Measurements from ENCODE around the gene RAB2B.

Gene RAB2B

DNA sequence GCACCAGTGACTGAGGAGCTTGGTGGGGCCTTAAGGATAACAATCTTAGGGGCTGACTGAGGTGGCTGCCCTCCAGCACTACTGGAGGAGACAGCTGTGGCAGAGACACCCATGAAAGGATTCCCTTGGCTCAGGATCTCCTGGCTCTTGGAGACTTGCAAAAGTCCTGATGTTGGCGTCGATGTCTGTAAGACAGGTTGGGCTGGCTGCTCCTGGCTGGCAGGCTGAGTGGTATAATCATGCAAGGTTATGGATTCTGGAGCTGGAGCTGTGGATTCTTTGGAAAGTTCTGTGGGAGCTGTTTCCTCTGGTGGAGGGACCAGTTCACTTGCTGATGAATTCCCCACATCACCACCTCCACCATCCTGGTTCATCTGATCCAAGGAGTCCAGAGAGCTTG, 45.6 kb downstream of the RAB2B start:
- Histone ChIP-seq H3K4me1 (ENCODE audit: control extremely low read depth in 1 of 4, control insufficient read depth in 4 of 4, insufficient read depth in 4 of 4, low read length in 3 of 4) (peaks cover 0 to 6% (median 4%) of the 10 kb centered on the region in 4 experiments), H3K9me3 (ENCODE audit: control extremely low read depth in 1 of 5, control insufficient read depth in 4 of 5, insufficient read depth in 2 of 5, low read depth in 1 of 5, low read length in 4 of 5) (no peaks in the 10 kb centered on the region), H3K36me3 (ENCODE audit: control insufficient read depth in 4 of 4, insufficient read depth in 4 of 4, low read length in 3 of 4) (peaks cover 13 to 57% (median 42%) of the 10 kb centered on the region in 4 experiments), H3K27me3 (replicated peaks in 2 of 5; ENCODE audit: control insufficient read depth in 4 of 5, insufficient read depth in 5 of 5, low read length in 4 of 5) (no peaks in the 10 kb centered on the region), H3K4me3 (ENCODE audit: control insufficient read depth in 1 of 7, extremely low read depth in 1 of 7, insufficient read depth in 4 of 7, low read depth in 2 of 7, low read length in 6 of 7) (no peak overlapping the region), H3K27ac (ENCODE audit: insufficient read depth in 1 of 2, low read depth in 1 of 2, low read length in 2 of 2, poor library complexity in 1 of 2, severe bottlenecking in 2 of 2) (no peak overlapping the region)
- 79% methylated on average over 2 of the region's 2 CpGs for WGBS (ENCODE audit: insufficient coverage)
- no peak for DNase-seq
- ChIA-PET CTCF (interaction anchor here (0.8 to 2.2 kb wide), 5 partner anchors 12 to 46 kb away, joined by 3 to 6 read pairs (median 3); partner anchors contain the start of gene SUPT16H), POLR2A (no interaction called here)

DNA sequence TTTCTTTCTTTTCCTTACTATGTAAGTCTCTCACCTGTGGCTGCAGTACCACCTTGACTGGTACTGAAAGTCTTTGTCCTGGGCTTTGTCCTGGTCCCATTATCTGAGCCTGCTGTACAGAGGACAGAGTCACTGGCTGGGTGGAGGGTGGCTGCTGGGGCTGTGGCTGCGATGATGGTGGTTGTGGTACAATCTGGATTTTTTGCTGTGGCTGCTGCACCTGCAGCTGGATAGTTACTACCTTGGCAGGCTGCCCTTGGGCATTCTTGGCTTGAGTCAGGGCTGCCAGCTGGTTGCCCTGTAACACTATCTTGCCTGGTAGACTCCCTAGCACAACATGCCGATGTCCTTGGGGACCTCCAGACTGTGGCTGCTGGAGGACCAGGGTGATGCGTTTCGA, 47.8 kb downstream of the RAB2B start:
- no peak overlapping the region for H3K27ac ChIP-seq (ENCODE audit: insufficient read depth in 1 of 2, low read depth in 1 of 2, low read length in 2 of 2, poor library complexity in 1 of 2, severe bottlenecking in 2 of 2)
- DNase-seq: no peak
- POLR2A ChIA-PET: no interaction called here
- H3K36me3 ChIP-seq (ENCODE audit: control insufficient read depth in 4 of 4, insufficient read depth in 4 of 4, low read length in 3 of 4): peaks cover 16 to 78% (median 54%) of the 10 kb centered on the region in 4 experiments
- no peaks in the 10 kb centered on the region for H3K4me1 ChIP-seq (ENCODE audit: control extremely low read depth in 1 of 4, control insufficient read depth in 4 of 4, insufficient read depth in 4 of 4, low read length in 3 of 4)
- no peaks in the 10 kb centered on the region for H3K27me3 ChIP-seq (replicated peaks in 2 of 5; ENCODE audit: control insufficient read depth in 4 of 5, insufficient read depth in 5 of 5, low read length in 4 of 5)
- H3K4me3 ChIP-seq (ENCODE audit: control insufficient read depth in 1 of 7, extremely low read depth in 1 of 7, insufficient read depth in 4 of 7, low read depth in 2 of 7, low read length in 6 of 7): no peak overlapping the region
- no peaks in the 10 kb centered on the region for H3K9me3 ChIP-seq (ENCODE audit: control extremely low read depth in 1 of 5, control insufficient read depth in 4 of 5, insufficient read depth in 2 of 5, low read depth in 1 of 5, low read length in 4 of 5)
- 100% methylated on average over 1 of the region's 4 CpGs for WGBS (ENCODE audit: insufficient coverage)
- CTCF ChIA-PET: interaction anchor here (0.8 to 2.2 kb wide), 3 partner anchors 12 to 44 kb away, joined by 3 to 6 read pairs (median 5); partner anchors contain the start of genes CHD8 and SUPT16H

DNA sequence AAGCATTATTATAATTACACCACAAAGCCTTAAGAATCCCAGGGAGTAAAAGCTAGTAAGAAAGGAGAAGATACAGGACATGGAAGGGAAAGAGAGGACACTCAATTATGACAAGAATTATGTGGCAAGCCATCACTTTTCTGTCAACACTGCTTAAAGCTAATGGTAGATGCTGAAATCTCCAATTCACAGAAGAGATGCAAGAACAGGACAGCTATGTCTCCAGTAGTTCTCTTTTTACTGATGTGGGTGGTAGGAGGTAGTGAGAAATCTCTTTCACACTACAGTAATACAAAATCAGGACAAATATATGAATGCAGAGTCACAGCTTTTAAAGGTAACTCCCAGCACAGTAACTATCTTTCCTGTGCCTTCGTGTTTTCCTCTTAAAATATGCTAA, 50.1 kb downstream of the RAB2B start:
- H3K36me3 ChIP-seq (ENCODE audit: control insufficient read depth in 4 of 4, insufficient read depth in 4 of 4, low read length in 3 of 4): peaks cover 16 to 94% (median 62%) of the 10 kb centered on the region in 4 experiments
- H3K9me3 ChIP-seq (ENCODE audit: control extremely low read depth in 1 of 5, control insufficient read depth in 4 of 5, insufficient read depth in 2 of 5, low read depth in 1 of 5, low read length in 4 of 5): no peaks in the 10 kb centered on the region
- H3K4me3 ChIP-seq (ENCODE audit: control insufficient read depth in 1 of 7, extremely low read depth in 1 of 7, insufficient read depth in 4 of 7, low read depth in 2 of 7, low read length in 6 of 7): no peak overlapping the region
- no peak overlapping the region for H3K27ac ChIP-seq (ENCODE audit: insufficient read depth in 1 of 2, low read depth in 1 of 2, low read length in 2 of 2, poor library complexity in 1 of 2, severe bottlenecking in 2 of 2)
- H3K4me1 ChIP-seq (ENCODE audit: control extremely low read depth in 1 of 4, control insufficient read depth in 4 of 4, insufficient read depth in 4 of 4, low read length in 3 of 4): no peaks in the 10 kb centered on the region
- no CpG with 5 or more reads among the region's 1 CpG for WGBS (ENCODE audit: insufficient coverage)
- ChIA-PET CTCF (no interaction called here), POLR2A (no interaction called here)
- no peaks in the 10 kb centered on the region for H3K27me3 ChIP-seq (replicated peaks in 2 of 5; ENCODE audit: control insufficient read depth in 4 of 5, insufficient read depth in 5 of 5, low read length in 4 of 5)
- no peak for DNase-seq

DNA sequence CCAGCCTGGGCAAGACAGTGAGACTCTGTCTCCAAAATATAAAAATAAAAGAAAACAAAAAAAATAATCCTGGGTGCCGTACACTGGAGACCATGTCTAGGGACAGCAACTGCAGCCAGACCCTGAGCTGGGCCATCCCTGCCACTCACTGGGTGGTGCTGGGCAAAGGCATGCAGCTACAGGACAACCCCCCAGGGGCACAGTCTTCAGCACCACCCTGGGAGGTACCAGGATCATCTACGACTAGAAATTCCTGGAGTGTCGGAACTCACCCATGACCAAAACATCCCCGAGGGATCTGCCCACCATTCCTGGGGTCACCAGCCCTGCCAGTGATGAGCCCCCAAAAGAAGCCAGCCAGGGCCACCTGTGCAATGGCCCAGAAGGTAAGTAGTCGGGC, 57.2 kb downstream of the RAB2B start:
- H3K36me3 ChIP-seq (ENCODE audit: control insufficient read depth in 4 of 4, insufficient read depth in 4 of 4, low read length in 3 of 4): peaks cover 14 to 78% (median 41%) of the 10 kb centered on the region in 4 experiments
- no peaks in the 10 kb centered on the region for H3K9me3 ChIP-seq (ENCODE audit: control extremely low read depth in 1 of 5, control insufficient read depth in 4 of 5, insufficient read depth in 2 of 5, low read depth in 1 of 5, low read length in 4 of 5)
- CTCF ChIA-PET: interaction anchor here (0.6 to 1.6 kb wide), 3 partner anchors 11 to 17 kb away, joined by 3 to 9 read pairs (median 4); no protein-coding TSS in a partner anchor
- no peaks in the 10 kb centered on the region for H3K4me1 ChIP-seq (ENCODE audit: control extremely low read depth in 1 of 4, control insufficient read depth in 4 of 4, insufficient read depth in 4 of 4, low read length in 3 of 4)
- no peak overlapping the region for H3K4me3 ChIP-seq (ENCODE audit: control insufficient read depth in 1 of 7, extremely low read depth in 1 of 7, insufficient read depth in 4 of 7, low read depth in 2 of 7, low read length in 6 of 7)
- 100% methylated on average over 5 of the region's 5 CpGs for WGBS (ENCODE audit: insufficient coverage)
- H3K27me3 ChIP-seq (replicated peaks in 2 of 5; ENCODE audit: control insufficient read depth in 4 of 5, insufficient read depth in 5 of 5, low read length in 4 of 5): no peaks in the 10 kb centered on the region
- POLR2A ChIA-PET: no interaction called here
- H3K27ac ChIP-seq (ENCODE audit: insufficient read depth in 1 of 2, low read depth in 1 of 2, low read length in 2 of 2, poor library complexity in 1 of 2, severe bottlenecking in 2 of 2): no peak overlapping the region
- no peak for DNase-seq

DNA sequence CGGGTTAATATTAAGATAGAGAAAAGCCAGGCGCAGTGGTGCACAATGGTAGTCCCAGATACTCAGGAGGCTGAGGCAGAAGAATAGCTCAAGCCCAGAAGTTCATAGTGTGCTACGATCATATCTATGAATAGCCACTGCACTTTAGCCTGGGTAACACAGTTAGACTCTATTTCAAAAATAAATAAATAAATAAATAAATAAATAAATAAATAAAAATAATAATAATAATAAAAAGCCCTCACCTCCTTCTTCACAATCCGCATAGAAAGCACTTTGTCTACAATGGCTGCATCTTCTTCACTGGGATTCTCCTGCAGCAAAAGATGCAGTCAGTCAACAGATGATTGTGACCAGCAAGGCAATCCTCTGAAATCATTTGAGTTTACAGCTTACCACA, 61.4 kb downstream of the RAB2B start:
- ChIA-PET POLR2A (interaction anchor here (0.5 kb wide), 1 partner anchor 167 kb away, joined by 3 read pairs; no protein-coding TSS in a partner anchor), CTCF (interaction anchor here (1.0 kb wide), 1 partner anchor 15 kb away, joined by 3 read pairs; no protein-coding TSS in a partner anchor)
- Histone ChIP-seq H3K27me3 (replicated peaks in 2 of 5; ENCODE audit: control insufficient read depth in 4 of 5, insufficient read depth in 5 of 5, low read length in 4 of 5) (no peaks in the 10 kb centered on the region), H3K4me3 (ENCODE audit: control insufficient read depth in 1 of 7, extremely low read depth in 1 of 7, insufficient read depth in 4 of 7, low read depth in 2 of 7, low read length in 6 of 7) (no peak overlapping the region), H3K4me1 (ENCODE audit: control extremely low read depth in 1 of 4, control insufficient read depth in 4 of 4, insufficient read depth in 4 of 4, low read length in 3 of 4) (no peaks in the 10 kb centered on the region), H3K36me3 (ENCODE audit: control insufficient read depth in 4 of 4, insufficient read depth in 4 of 4, low read length in 3 of 4) (peaks cover 29 to 83% (median 47%) of the 10 kb centered on the region in 4 experiments), H3K27ac (ENCODE audit: insufficient read depth in 1 of 2, low read depth in 1 of 2, low read length in 2 of 2, poor library complexity in 1 of 2, severe bottlenecking in 2 of 2) (no peak overlapping the region), H3K9me3 (ENCODE audit: control extremely low read depth in 1 of 5, control insufficient read depth in 4 of 5, insufficient read depth in 2 of 5, low read depth in 1 of 5, low read length in 4 of 5) (no peaks in the 10 kb centered on the region)
- no peak for DNase-seq
- WGBS (ENCODE audit: insufficient coverage): 100% methylated on average over 2 of the region's 4 CpGs

DNA sequence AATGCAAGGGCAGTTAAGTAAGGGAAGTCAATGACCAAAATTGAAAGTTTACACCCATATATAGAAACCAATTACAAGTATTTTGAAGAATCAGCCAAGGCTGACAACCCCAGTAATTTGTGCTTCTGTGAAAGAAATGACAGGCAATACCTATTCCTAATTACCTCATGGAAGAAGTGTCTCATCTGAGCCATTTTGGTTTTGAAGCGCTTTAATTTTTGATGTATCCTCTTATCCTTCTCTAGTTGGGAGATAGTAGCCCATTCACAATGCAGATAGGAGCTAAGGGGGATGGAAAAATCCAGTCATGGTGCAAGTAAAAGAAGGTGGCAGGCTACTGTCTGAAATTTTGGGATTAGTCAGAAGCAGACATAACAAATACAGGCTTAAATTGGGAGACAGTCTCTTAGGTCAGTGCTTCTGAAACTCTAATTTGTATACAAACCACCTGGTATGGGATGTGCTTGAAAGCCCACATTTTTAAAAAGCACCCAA, 62.6 kb downstream of the RAB2B start:
- no peak for DNase-seq
- POLR2A ChIA-PET: no interaction called here
- WGBS (ENCODE audit: insufficient coverage): 100% methylated on average over 1 of the region's 1 CpG
- CTCF ChIA-PET: interaction anchor here (0.9 kb wide), 1 partner anchor 173 kb away, joined by 3 read pairs; no protein-coding TSS in a partner anchor
- Histone ChIP-seq H3K27ac (ENCODE audit: insufficient read depth in 1 of 2, low read depth in 1 of 2, low read length in 2 of 2, poor library complexity in 1 of 2, severe bottlenecking in 2 of 2) (no peak overlapping the region), H3K4me3 (ENCODE audit: control insufficient read depth in 1 of 7, extremely low read depth in 1 of 7, insufficient read depth in 4 of 7, low read depth in 2 of 7, low read length in 6 of 7) (no peak overlapping the region), H3K9me3 (ENCODE audit: control extremely low read depth in 1 of 5, control insufficient read depth in 4 of 5, insufficient read depth in 2 of 5, low read depth in 1 of 5, low read length in 4 of 5) (no peaks in the 10 kb centered on the region), H3K27me3 (replicated peaks in 2 of 5; ENCODE audit: control insufficient read depth in 4 of 5, insufficient read depth in 5 of 5, low read length in 4 of 5) (no peaks in the 10 kb centered on the region), H3K4me1 (ENCODE audit: control extremely low read depth in 1 of 4, control insufficient read depth in 4 of 4, insufficient read depth in 4 of 4, low read length in 3 of 4) (no peaks in the 10 kb centered on the region), H3K36me3 (ENCODE audit: control insufficient read depth in 4 of 4, insufficient read depth in 4 of 4, low read length in 3 of 4) (peaks cover 26 to 84% (median 49%) of the 10 kb centered on the region in 4 experiments)
